Measurements from ENCODE around the gene CISTR. TPM values are rescaled to one million over a fixed set of nuclear protein-coding genes. Genes with fewer than 3 reads are reported as not detected.

Gene CISTR
- not detected in 2 replicates for total RNA-seq
- long read RNA-seq, result 0 reads

GRCh38 chr12:53751336-53752191 lies at the start of gene CISTR:
CISTR (minus strand) TSS chr12:53751979.
- DNase-seq (ENCODE audit: extremely low spot score, unreplicated experiment), result no peak
- Mint-ChIP-seq H3K27me3 (ENCODE audit: unreplicated experiment) (peaks cover 14% of the 10 kb centered on the region), H3K36me3 (ENCODE audit: unreplicated experiment) (no peaks in the 10 kb centered on the region), H3K27ac (ENCODE audit: unreplicated experiment) (no peak within 1 kb of the TSS), H3K4me3 (ENCODE audit: unreplicated experiment) (peak within 1 kb of the TSS; percentile 66), H3K4me1 (ENCODE audit: unreplicated experiment) (peaks cover 9% of the 10 kb centered on the region), H3K9me3 (ENCODE audit: unreplicated experiment) (no peaks in the 10 kb centered on the region)
- TF ChIP-seq CTCF (IDR thresholded peaks at IDR 0.05), result no peak

DNA sequence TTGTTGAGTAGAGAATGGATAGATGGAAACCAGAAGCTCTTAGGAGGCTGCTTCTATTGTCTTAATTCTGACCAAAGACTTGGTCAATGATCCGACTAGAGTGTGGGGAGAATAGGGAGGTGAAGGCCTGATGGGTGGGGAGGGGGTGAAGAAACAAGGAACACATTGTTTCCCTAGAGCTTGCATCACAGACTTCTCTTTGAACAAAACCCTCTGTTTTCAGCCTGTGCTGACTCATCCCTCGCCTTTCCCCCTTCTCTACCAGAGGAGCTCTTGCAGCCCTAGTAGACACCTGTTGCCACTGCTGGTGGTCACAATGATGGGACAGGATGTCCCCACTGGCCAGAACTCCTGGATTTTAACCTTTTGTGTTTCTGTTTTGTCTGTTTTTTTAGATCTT lies 46.8 kb upstream of the CISTR start:
- Mint-ChIP-seq H3K27me3 (ENCODE audit: unreplicated experiment) (peaks cover 47% of the 10 kb centered on the region), H3K4me1 (ENCODE audit: unreplicated experiment) (no peaks in the 10 kb centered on the region), H3K36me3 (ENCODE audit: unreplicated experiment) (no peaks in the 10 kb centered on the region), H3K4me3 (ENCODE audit: unreplicated experiment) (no peak overlapping the region), H3K27ac (ENCODE audit: unreplicated experiment) (no peak overlapping the region), H3K9me3 (ENCODE audit: unreplicated experiment) (no peaks in the 10 kb centered on the region)
- DNase-seq (ENCODE audit: extremely low spot score, unreplicated experiment), result no peak
- no peak for TF ChIP-seq CTCF (IDR thresholded peaks at IDR 0.05)

GRCh38 chr12:53795927-53796326 lies 44.1 kb upstream of the CISTR start:
- DNase-seq (ENCODE audit: extremely low spot score, unreplicated experiment), result no peak
- Mint-ChIP-seq H3K36me3 (ENCODE audit: unreplicated experiment) (no peaks in the 10 kb centered on the region), H3K27ac (ENCODE audit: unreplicated experiment) (no peak overlapping the region), H3K4me3 (ENCODE audit: unreplicated experiment) (no peak overlapping the region), H3K4me1 (ENCODE audit: unreplicated experiment) (no peaks in the 10 kb centered on the region), H3K9me3 (ENCODE audit: unreplicated experiment) (no peaks in the 10 kb centered on the region), H3K27me3 (ENCODE audit: unreplicated experiment) (peaks cover 32% of the 10 kb centered on the region)
- no peak for TF ChIP-seq CTCF (IDR thresholded peaks at IDR 0.05)

GRCh38 chr12:53793221-53793620 lies 41.4 kb upstream of the CISTR start:
- no peak for DNase-seq (ENCODE audit: extremely low spot score, unreplicated experiment)
- Mint-ChIP-seq H3K27me3 (ENCODE audit: unreplicated experiment) (peaks cover 33% of the 10 kb centered on the region), H3K36me3 (ENCODE audit: unreplicated experiment) (no peaks in the 10 kb centered on the region), H3K27ac (ENCODE audit: unreplicated experiment) (no peak overlapping the region), H3K4me3 (ENCODE audit: unreplicated experiment) (no peak overlapping the region), H3K4me1 (ENCODE audit: unreplicated experiment) (no peaks in the 10 kb centered on the region), H3K9me3 (ENCODE audit: unreplicated experiment) (no peaks in the 10 kb centered on the region)
- TF ChIP-seq CTCF (IDR thresholded peaks at IDR 0.05), result no peak

GRCh38 chr12:53791735-53792326 lies 40.1 kb upstream of the CISTR start:
- Mint-ChIP-seq H3K9me3 (ENCODE audit: unreplicated experiment) (no peaks in the 10 kb centered on the region), H3K27me3 (ENCODE audit: unreplicated experiment) (peaks cover 33% of the 10 kb centered on the region), H3K4me3 (ENCODE audit: unreplicated experiment) (no peak overlapping the region), H3K36me3 (ENCODE audit: unreplicated experiment) (no peaks in the 10 kb centered on the region), H3K27ac (ENCODE audit: unreplicated experiment) (no peak overlapping the region), H3K4me1 (ENCODE audit: unreplicated experiment) (no peaks in the 10 kb centered on the region)
- no peak for DNase-seq (ENCODE audit: extremely low spot score, unreplicated experiment)
- TF ChIP-seq CTCF (IDR thresholded peaks at IDR 0.05), result peak; percentile 40

All from osteocyte (in vitro differentiated cells).